Activated naive CD8-positive, alpha-beta T cell (primary cell): ENCODE data around the gene RAD9A.
A peak's percentile ranks its signal among the peaks of the same experiment; 100 is the strongest.
"Not testable (repeated sequence)": the region's sequence is repeated elsewhere in the genome, so short reads cannot be mapped to it uniquely, and the experiment has no call there.

Experiments used
- H3K27ac Mint-ChIP-seq: one replicate; pipeline ENCODE4 v1.8.0; 2021; ENCODE audit warnings: mixed read lengths
- H3K27me3 Mint-ChIP-seq: one replicate; pipeline ENCODE4 v1.8.0; 2021; ENCODE audit warnings: mixed read lengths
- H3K36me3 Mint-ChIP-seq: one replicate; pipeline ENCODE4 v1.8.0; 2021; ENCODE audit warnings: mixed read lengths
- H3K4me1 Mint-ChIP-seq: one replicate; pipeline ENCODE4 v1.8.0; 2021; ENCODE audit warnings: low read depth, mixed read lengths
- H3K4me3 Mint-ChIP-seq: one replicate; pipeline ENCODE4 v1.8.0; 2021; ENCODE audit warnings: mild to moderate bottlenecking, mixed read lengths
- H3K9me3 Mint-ChIP-seq: one replicate; pipeline ENCODE4 v1.8.0; 2021; ENCODE audit warnings: low read depth, mixed read lengths

The RAD9A gene

DNA sequence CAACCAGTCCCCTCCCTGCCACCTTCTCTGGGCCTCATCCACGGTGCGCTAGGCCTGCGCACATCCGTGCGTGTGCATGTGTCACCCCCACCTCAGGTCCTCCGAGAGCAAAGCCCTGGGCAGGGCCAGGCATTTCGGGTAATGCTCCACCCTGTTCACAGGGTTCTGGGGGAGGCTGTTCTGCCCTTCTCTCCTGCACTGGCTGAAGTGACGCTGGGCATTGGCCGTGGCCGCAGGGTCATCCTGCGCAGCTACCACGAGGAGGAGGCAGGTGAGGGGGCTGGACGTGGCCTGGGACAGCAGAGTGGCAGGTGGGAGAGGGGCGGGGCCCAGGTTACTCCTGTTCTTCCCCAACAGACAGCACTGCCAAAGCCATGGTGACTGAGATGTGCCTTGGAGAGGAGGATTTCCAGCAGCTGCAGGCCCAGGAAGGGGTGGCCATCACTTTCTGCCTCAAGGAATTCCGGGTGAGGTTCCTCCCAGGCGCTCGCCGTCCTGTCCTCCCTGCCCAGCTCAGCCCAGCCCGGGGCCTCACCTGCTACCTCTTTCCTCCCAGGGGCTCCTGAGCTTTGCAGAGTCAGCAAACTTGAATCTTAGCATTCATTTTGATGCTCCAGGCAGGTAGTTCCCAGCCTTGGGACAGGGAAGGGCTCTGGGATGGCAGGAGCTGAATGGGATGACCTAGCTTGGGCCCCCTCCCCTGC is 3.9 kb downstream of the RAD9A start:
- Mint-ChIP-seq H3K27me3 (no peaks in the 10 kb centered on the region), H3K4me3 (no peak overlapping the region), H3K27ac (no peak overlapping the region), H3K4me1 (peaks cover 51% of the 10 kb centered on the region), H3K36me3 (no peaks in the 10 kb centered on the region), H3K9me3 (no peaks in the 10 kb centered on the region)

DNA sequence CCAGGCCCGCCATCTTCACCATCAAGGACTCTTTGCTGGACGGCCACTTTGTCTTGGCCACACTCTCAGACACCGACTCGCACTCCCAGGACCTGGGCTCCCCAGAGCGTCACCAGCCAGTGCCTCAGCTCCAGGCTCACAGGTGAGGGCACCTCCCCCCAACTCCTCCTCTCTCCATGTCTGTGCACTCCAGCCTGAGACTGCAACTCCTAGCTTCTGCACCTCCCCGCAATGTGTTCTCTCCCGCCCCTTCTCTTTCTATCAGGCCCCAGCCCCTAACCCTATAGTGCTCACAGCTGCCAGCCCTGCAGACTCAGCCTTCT is 4.4 kb downstream of the RAD9A start:
- H3K27me3 Mint-ChIP-seq: no peaks in the 10 kb centered on the region
- no peaks in the 10 kb centered on the region for H3K36me3 Mint-ChIP-seq
- H3K4me1 Mint-ChIP-seq: peaks cover 47% of the 10 kb centered on the region
- H3K27ac Mint-ChIP-seq: no peak overlapping the region
- H3K4me3 Mint-ChIP-seq: peak overlapping the region; percentile 32
- H3K9me3 Mint-ChIP-seq: no peaks in the 10 kb centered on the region

DNA sequence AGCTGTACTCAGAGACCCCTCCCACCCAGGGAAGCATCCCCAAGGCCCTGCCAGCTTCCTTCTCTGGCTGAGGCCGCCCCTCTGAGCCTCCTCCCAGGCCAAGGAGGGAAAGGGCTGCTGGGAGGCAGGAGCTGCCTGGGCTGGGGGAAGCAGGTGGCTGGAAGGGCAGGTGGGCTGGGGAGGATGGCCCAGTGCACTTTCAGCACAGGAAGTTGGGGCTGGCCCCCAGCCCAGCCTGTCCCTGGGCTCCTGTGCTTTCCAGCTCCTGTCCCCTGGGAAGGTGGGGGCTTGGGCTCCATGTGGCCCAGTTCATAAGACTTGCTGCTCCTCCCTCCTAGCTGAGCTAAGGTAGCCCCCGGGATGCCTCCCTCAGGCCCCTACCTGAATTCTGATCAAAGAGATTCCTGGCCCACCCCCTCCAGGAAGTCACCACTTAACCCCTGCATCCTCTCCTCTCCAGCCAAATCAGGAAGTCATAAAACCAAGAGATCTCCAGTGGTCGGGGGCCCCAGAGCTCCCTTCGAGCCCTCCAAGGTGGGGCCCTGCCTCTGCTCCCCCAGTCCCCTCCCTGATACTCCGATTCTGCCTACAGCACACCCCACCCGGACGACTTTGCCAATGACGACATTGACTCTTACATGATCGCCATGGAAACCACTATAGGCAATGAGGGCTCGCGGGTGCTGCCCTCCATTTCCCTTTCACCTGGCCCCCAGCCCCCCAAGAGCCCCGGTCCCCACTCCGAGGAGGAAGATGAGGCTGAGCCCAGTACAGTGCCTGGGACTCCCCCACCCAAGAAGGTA is 5.0 kb downstream of the RAD9A start:
- H3K36me3 Mint-ChIP-seq: no peaks in the 10 kb centered on the region

DNA sequence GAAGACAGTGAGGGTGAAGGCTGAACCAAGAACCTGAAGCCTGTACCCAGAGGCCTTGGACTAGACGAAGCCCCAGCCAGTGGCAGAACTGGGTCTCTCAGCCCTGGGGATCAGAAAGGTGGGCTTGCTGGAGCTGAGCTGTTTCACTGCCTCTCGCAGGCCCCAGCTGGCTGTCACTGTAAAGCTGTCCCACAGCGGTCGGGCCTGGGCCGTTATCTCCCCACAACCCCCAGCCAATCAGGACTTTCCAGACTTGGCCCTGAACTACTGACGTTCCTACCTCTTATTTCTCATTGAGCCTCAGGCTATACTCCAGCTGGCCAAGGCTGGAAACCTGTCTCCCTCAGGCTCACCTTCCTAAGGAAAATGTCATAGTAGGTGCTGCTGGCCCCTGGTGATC is 5.8 kb downstream of the RAD9A start:
- H3K36me3 Mint-ChIP-seq: no peaks in the 10 kb centered on the region
- H3K27ac Mint-ChIP-seq: peak overlapping the region; percentile 61

More for the DNA sequence above, 5.0 kb downstream of the RAD9A start:
- Mint-ChIP-seq H3K9me3 (no peaks in the 10 kb centered on the region), H3K4me3 (peak overlapping the region; percentile 40), H3K27ac (peak overlapping the region; percentile 87), H3K27me3 (no peaks in the 10 kb centered on the region), H3K4me1 (peaks cover 46% of the 10 kb centered on the region)

DNA sequence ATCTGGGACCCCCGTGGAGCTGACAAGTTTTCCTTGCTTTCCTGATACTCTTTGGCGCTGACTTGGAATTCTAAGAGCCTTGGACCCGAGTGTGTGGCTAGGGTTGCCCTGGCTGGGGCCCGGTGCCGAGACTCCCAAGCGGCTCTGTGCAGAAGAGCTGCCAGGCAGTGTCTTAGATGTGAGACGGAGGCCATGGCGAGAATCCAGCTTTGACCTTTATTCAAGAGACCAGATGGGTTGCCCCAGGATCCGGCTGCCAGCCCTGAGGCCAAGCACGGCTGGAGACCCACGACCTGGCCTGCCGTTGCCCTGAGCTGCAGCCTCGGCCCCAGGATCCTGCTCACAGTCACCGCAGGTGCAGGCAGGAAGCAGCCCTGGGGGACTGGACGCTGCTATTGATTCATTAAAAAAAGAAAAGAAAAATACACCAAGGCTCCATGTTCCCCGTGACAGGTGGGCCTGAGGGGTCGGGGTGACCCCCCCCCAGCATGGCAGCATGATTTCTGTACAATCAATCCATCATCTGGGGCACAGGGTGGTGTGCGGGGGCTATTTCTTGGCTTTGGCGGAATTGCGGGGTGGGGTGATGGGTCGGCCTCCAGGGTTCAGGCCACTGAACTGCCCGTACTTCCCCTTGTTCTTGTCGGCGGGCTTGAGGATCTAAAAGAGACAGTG is 6.3 kb downstream of the RAD9A start:
- Mint-ChIP-seq H3K27ac (peak overlapping the region; percentile 61), H3K36me3 (no peaks in the 10 kb centered on the region), H3K9me3 (no peaks in the 10 kb centered on the region), H3K4me3 (peak overlapping the region; percentile 49), H3K4me1 (peaks cover 46% of the 10 kb centered on the region), H3K27me3 (no peaks in the 10 kb centered on the region)

More for the DNA sequence above, 5.8 kb downstream of the RAD9A start:
- Mint-ChIP-seq H3K9me3 (no peaks in the 10 kb centered on the region), H3K4me1 (peaks cover 46% of the 10 kb centered on the region), H3K4me3 (peak overlapping the region; percentile 49), H3K27me3 (no peaks in the 10 kb centered on the region)

DNA sequence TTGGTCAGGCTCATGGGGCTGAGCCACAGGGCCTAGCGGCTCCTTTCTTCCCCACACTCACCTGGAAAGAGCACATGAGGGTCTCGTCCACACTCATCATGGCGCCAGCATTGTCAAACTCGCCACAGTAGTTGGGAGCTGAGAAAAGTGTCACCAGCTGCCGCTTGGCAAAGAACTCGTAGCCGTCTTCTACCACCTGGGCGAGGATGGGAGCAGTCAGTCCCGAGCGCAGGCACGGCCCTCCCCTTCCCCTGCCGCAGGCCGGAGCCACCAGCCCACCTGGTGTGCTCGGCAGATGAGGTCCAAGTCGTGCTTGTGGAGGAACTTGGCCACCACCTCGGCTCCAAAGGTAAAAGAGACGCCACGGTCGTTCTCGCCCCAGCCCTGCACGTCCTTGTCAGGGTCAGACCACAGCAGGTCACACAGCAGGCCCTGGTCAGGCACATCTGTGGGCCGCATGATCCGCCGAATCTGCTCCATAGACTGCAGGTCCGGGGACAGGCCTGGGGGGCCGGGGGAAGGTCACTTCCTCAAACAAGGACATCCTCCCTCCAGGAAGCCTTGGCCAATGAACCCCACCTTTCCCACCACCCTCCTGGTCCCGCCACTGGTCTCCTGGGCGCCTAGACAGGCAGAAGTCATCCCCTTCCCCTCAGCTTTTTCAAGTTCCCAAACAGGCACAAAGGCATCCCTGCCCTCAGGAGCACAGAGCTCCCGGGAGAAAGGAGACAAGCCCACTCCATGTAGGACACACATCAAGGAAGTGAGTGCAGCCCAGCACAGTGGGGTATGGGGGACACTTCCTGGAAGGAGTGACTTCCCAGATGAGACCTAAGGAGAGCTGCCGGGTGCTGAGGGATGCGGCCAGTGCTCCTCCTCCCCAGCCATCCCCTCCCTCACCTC is 7.1 kb downstream of the RAD9A start:
- H3K27me3 Mint-ChIP-seq: no peaks in the 10 kb centered on the region
- H3K4me1 Mint-ChIP-seq: peaks cover 46% of the 10 kb centered on the region
- no peak overlapping the region for H3K27ac Mint-ChIP-seq
- no peaks in the 10 kb centered on the region for H3K9me3 Mint-ChIP-seq
- H3K36me3 Mint-ChIP-seq: no peaks in the 10 kb centered on the region
- peak overlapping the region; percentile 46 for H3K4me3 Mint-ChIP-seq

DNA sequence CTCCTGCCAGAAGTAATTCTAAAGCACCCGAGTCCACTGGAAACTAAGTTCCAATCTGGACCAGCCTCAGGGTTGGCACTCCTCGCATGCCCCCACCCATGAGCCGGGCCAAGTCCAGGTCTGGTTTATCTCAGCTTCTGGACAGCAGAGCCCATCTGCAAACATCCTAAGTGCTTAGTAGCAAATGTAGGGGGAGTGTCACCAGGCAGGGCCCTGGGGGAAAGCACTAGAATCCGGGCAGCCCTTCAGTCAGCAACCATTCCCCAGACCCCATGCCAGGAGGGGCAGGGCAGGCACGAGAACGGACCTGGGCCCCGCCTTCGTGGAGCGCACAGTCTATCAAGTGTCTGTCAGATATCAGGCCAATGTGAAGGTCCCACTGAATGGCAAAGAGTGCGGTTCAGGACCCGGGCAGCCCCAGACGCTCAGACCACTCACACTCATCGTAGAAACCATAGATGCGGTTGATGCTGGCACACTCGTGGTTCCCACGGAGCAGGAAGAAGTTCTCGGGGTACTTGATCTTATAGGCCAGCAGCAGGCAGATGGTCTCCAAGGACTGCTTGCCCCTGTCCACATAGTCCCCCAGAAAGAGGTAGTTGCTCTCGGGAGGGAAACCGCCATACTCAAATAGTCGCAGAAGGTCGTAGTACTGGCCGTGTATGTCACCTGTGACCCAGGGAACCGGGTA is 8.6 kb downstream of the RAD9A start:
- Mint-ChIP-seq H3K27ac (peak overlapping the region; percentile 86), H3K9me3 (no peaks in the 10 kb centered on the region), H3K36me3 (no peaks in the 10 kb centered on the region), H3K4me1 (peaks cover 52% of the 10 kb centered on the region), H3K4me3 (peak overlapping the region; percentile 89), H3K27me3 (no peaks in the 10 kb centered on the region)

DNA sequence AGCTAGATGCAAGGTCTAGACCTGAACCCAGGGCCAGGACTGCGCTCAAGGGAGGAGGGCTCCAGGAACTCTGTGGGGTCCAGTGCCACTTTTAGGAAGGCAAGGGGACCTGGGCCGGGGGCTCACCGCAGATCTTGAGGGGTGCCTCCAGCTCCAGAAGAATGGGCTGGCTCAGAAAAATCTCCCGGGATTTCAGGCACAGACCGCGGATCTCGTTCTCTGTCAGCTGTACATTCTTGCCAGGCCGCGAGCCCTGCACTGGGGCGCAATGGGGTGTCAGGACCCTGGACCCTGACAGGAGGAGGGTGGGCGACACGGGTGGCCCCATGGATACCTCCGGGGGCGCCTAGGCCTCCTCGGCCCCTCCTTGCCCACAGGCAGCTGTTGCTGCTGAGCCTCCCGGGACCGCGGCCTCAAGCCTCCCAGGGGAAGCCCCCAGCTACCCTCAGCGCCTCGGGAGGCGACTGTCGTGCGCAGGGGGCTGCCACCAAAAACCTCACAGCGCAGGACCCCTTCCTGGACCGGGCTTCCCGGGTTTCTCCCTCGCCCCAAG is 9.2 kb downstream of the RAD9A start:
- H3K27me3 Mint-ChIP-seq: no peaks in the 10 kb centered on the region
- peak overlapping the region; percentile 89 for H3K4me3 Mint-ChIP-seq
- H3K27ac Mint-ChIP-seq: peak overlapping the region; percentile 86
- peaks cover 56% of the 10 kb centered on the region for H3K4me1 Mint-ChIP-seq
- H3K36me3 Mint-ChIP-seq: no peaks in the 10 kb centered on the region
- H3K9me3 Mint-ChIP-seq: no peaks in the 10 kb centered on the region

DNA sequence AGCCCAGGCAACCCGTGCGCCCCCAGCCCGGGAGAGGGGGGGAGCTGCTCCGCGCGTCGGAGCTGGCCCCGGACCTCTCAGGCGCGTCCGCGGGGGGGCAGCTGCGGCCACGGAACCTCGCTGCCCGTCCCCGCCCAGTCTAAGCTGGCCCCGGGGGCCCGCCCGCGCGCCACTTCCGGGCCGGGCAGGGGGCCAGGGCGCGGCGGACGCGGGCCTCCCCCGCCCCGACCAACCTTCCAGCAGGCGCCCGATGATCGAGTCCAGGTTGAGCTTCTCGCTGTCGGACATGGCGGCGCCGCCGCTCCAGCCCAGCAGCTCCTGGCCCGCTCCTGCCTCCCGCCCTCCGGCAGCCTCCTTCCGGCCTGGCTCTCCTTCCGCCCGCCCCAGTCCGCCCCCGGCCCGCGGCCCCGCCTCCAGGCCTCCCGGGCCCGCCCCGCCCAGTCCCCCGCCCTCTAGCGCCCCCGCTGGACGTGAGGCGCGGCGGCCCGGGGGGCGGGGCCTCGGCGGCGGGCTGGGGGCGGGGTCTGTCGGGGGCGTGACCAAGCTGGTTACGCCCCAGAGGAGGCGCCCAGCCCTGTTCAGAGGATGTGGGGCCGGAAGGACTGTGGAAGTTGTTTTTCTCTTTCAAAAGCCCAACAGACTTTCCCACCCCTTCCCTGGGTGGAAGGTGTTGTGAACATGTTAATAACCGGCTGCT is 9.9 kb downstream of the RAD9A start, which contains the start of gene PPP1CA:
Gene PPP1CA (minus strand): TSS at position 364 of the 697 bp plus-strand sequence. CDS start 76 bp downstream, at position 288.
- no peaks in the 10 kb centered on the region for H3K27me3 Mint-ChIP-seq
- no peaks in the 10 kb centered on the region for H3K36me3 Mint-ChIP-seq

DNA sequence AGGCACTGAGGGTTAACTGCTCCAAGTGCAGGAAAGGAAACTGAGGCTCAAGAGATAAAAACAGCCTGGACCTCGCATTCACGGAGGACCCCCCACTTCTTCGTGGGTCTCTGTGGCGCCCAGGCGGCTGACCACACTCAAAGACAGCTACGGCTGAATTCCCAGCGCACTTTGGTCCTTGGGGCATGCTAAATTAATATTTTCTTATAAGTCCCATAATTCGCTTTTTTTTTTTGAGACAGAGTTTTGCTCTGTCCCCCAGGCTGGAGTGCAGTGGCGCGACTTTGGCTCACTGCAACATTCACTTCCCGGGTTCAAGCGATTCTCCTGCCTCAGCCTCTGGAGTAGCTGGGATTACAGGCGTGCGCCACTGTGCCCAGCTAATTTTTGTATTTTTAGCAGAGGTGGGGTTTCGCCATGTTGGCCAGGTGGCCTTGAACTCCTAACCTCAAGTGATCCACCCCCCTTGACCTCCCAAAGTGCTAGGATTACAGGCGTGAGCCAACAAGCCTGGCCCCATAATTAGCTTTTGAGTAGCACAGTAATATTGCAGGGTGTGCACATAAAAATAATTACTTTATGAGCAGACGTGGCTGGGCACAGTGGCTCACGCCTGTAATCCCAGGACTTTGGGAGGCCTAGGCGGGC is 10.5 kb downstream of the RAD9A start:
- peak overlapping the region; percentile 95 for H3K4me3 Mint-ChIP-seq
- H3K36me3 Mint-ChIP-seq, H3K9me3 Mint-ChIP-seq, H3K27me3 Mint-ChIP-seq: not testable (repeated sequence)
- peak overlapping the region; percentile 94 for H3K27ac Mint-ChIP-seq
- peaks cover 61% of the 10 kb centered on the region for H3K4me1 Mint-ChIP-seq

More for the DNA sequence above, 9.9 kb downstream of the RAD9A start, which contains the start of gene PPP1CA:
- Mint-ChIP-seq H3K4me1 (peaks cover 60% of the 10 kb centered on the region), H3K27ac (peak within 1 kb of the TSS; percentile 94), H3K9me3 (no peaks in the 10 kb centered on the region), H3K4me3 (peak within 1 kb of the TSS; percentile 95)

DNA sequence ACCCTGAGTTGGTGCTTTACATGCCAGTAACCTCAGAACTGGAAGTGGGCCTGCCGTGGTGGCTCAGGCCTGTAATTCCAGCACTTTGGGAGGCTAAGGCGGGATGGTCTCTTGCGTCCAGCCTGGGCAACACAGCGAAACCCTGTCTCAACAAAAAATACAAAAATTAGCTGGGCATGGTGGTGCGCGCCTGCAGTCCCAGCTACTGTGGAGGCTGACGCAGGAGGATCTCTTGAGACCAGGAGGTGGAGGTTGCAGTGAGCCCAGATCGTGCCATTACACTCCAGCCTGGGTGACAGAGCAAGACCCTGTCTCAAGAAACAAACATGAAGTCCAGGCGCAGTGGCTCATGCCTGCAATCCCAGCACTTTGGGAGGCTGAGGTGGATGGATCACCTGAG is 11.3 kb downstream of the RAD9A start:
- Mint-ChIP-seq H3K4me3 (peak overlapping the region; percentile 95), H3K4me1 (peaks cover 63% of the 10 kb centered on the region), H3K27ac (peak overlapping the region; percentile 94)
- not testable (repeated sequence) for H3K27me3 Mint-ChIP-seq, H3K9me3 Mint-ChIP-seq, H3K36me3 Mint-ChIP-seq

DNA sequence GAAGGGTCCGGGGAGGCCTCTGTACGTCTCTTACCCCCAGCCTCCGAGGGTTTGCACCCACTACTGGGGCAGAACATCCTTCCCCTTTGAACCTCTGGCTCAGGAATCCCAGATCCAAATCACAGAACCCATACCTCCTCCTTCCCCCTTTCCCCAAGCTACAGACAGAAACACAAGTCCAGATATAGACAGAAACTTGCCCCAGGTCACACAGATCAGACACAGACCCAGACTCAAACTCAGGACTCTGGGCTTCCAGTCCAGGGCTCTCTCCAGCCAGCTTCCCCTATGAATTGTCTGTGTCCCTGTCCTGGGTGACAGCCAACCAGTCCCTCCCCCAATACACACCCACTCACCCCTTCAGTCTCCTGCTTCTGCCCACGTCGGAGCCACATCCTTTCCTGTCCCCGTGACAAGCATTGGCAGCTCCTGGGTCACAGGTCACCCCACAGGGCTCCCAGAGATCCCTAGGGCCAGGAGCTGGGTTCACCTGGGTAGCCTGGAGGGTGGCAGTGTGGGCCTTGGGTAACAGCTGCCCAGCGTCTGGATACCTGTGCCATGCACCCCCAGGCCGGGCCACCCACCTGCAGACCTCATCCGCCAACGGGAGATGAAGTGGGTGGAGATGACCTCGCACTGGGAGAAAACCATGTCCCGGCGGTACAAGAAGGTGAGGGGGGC is 12.9 kb downstream of the RAD9A start:
- peak overlapping the region; percentile 97 for H3K27ac Mint-ChIP-seq
- no peaks in the 10 kb centered on the region for H3K9me3 Mint-ChIP-seq
- H3K36me3 Mint-ChIP-seq: no peaks in the 10 kb centered on the region
- no peaks in the 10 kb centered on the region for H3K27me3 Mint-ChIP-seq
- H3K4me3 Mint-ChIP-seq: peak overlapping the region; percentile 95
- H3K4me1 Mint-ChIP-seq: peaks cover 59% of the 10 kb centered on the region
